K562 (cell line): ENCODE measurements around the gene PDF. TPM values are rescaled to one million over a fixed set of nuclear protein-coding genes. Genes with fewer than 3 reads are reported as not detected.

Experiments
- CHD1 ChIP-seq: fragments of 200-600 bp; sonication (generic); IDR thresholded peaks from one replicate; pipeline ENCODE4 v1.6.1; 2012; ENCODE audit warnings: mild to moderate bottlenecking, moderate library complexity, low read length, inconsistent platforms
- CHD7 ChIP-seq: fragments of 200-600 bp; sonication (generic); IDR thresholded peaks from one replicate; pipeline ENCODE4 v1.6.1; 2012; ENCODE audit warnings: mild to moderate bottlenecking, low read depth, low read length, inconsistent platforms
- CREB1 ChIP-seq, 2 experiments: sonication (generic) in 1 of 2; formaldehyde crosslinking in 1 of 2; IDR thresholded peaks; 2 replicates each; pipeline versions ENCODE4 v1.6.1 to v1.8.0; 2012 to 2022; ENCODE audit warnings: inconsistent platforms in 1 of 2, mild to moderate bottlenecking in 1 of 2, missing genetic modification reagents in 1 of 2, moderate library complexity in 1 of 2
- CTCF ChIP-seq, 3 experiments: IDR thresholded peaks in 2 of 3; conservative IDR thresholded peaks in 1 of 3; 2 replicates each; pipeline ENCODE4 v1.5.1; 2011 to 2012; ENCODE audit warnings: low read length in 3 of 3, mild to moderate bottlenecking in 3 of 3, control low read depth in 2 of 3, improper control_type of control experiment in 1 of 3, inconsistent platforms in 1 of 3, low read depth in 1 of 3, mixed read lengths in 1 of 3, moderate library complexity in 1 of 3; ENCODE audit not compliant: insufficient read depth in 2 of 3
- FOSL1 ChIP-seq: fragments of 200-800 bp; sonication (Bioruptor generic); conservative IDR thresholded peaks from 2 replicates; pipeline ENCODE4 v1.6.1; 2016; ENCODE audit warnings: missing genetic modification characterization, missing compliant biosample characterization
- KDM1A ChIP-seq, 2 experiments: fragments of 450-650 bp; IDR thresholded peaks; 2 replicates each; pipeline ENCODE4 v1.6.1; 2016; ENCODE audit warnings: mild to moderate bottlenecking in 2 of 2
- KLF1 ChIP-seq: fragments of 450-650 bp; IDR thresholded peaks from 2 replicates; pipeline ENCODE4 v1.6.1; 2016; ENCODE audit warnings: missing genetic modification characterization, missing compliant biosample characterization
- NCOA1 ChIP-seq: fragments of 450-650 bp; IDR thresholded peaks from 2 replicates; pipeline ENCODE4 v1.6.1; 2016; ENCODE audit warnings: low read depth
- SIN3A ChIP-seq, 2 experiments: fragments of 150-350 bp in 1 of 2; IDR thresholded peaks; 2 replicates each; pipeline ENCODE4 v1.6.1; 2011 to 2016; ENCODE audit warnings: borderline replicate concordance in 2 of 2, low read depth in 2 of 2, low read length in 2 of 2, mild to moderate bottlenecking in 2 of 2, moderate library complexity in 2 of 2; ENCODE audit not compliant: control insufficient read depth in 1 of 2
- ZBTB7A ChIP-seq: IDR thresholded peaks from 2 replicates; pipeline ENCODE4 v1.6.1; 2011; ENCODE audit warnings: low read depth, mild to moderate bottlenecking, low read length, moderate library complexity, borderline replicate concordance; ENCODE audit not compliant: control insufficient read depth
- polyA plus RNA-seq, 8 experiments: library from polyadenylated mRNA; depleted of rRNA in 4 of 8; stranded (reverse) in 5 of 8; unstranded in 3 of 8; fragments of >200 nt; fragmentation: Nextera tagmentation in 2 of 8; fragmentation: Illumina TruSeq in 1 of 8; extraction: Ambion mirVana in 2 of 8; extraction: Trizol in 1 of 8; gene quantifications; 2 replicates each; pipeline versions ENCODE4 v1.2.1 to v1.2.3, GENCODE V29; 2011 to 2014; ENCODE audit warnings: inconsistent platforms in 1 of 8, missing spikeins in 1 of 8
- total RNA-seq, 7 experiments: library from RNA; depleted of rRNA in 6 of 7; stranded (reverse); fragments of >200 nt in 6 of 7; fragmentation: Illumina TruSeq in 2 of 7; extraction: Trizol in 2 of 7; gene quantifications; 2 replicates each; pipeline versions ENCODE4 v1.2.1 to v1.2.3, GENCODE V29; 2011 to 2021; ENCODE audit warnings: low replicate concordance in 1 of 7

The PDF gene
- total and polyA plus RNA-seq, 9 of the 15 experiments (the other 6 are each of a cell fraction or from before 2014, with no cell fraction given): 0.15 to 72.4 (median 5.6) TPM

- TF ChIP-seq CREB1 (IDR thresholded peaks at IDR 0.05) (no peak; the same call in 1 of the 2 replicates), CREB1 (CRISPR knock-in tag; IDR thresholded peaks at IDR 0.05) (0 out of 2 replicates have a peak, but pooled peaks have one; percentile 14), CTCF (IDR thresholded peaks at IDR 0.05 in 2 of 3, conservative IDR thresholded peaks at IDR 0.05 in 1 of 3; ENCODE audit: insufficient read depth in 2 of 3, low read depth in 1 of 3, low read length in 3 of 3) (peak in 1 of 3 experiments; percentile 10; a peak in 1 of 6 replicates), SIN3A (IDR thresholded peaks at IDR 0.05; ENCODE audit: borderline replicate concordance in 2 of 2, control insufficient read depth in 1 of 2, low read depth in 2 of 2, low read length in 2 of 2) (peak in 1 of 2 experiments; percentile 67; a peak in 2 of 4 replicates), ZBTB7A (peak; percentile 24; the same call in 1 of the 2 replicates), KDM1A (IDR thresholded peaks at IDR 0.05) (peak; percentile 56 to 60; a peak in 3 of 4 replicates), FOSL1 (tag) (0 out of 2 replicates have a peak, but pooled peaks have one; percentile 18), CHD7 (peak; percentile 30), KLF1 (tag) (0 out of 2 replicates have a peak, but pooled peaks have one; percentile 34), NCOA1 (no peak), CHD1 (peak; percentile 90)
These were observed 18.6 kb downstream of the PDF start (continued) for GRCh38 chr16:69311533-69312387.
